Stimulated activated CD8-positive, alpha-beta memory T cell treated with anti-CD3 and anti-CD28 coated beads, Interleukin-15, amount 100 ng/mL, for 4 hours (primary cell): ENCODE data around the gene GPR135.

Experiments used
- DNase-seq, 2 donors: peaks; one replicate each; pipeline ENCODE4 v3.0.0-alpha.2; 2020; ENCODE audit warnings: low read depth in 2 of 2

Gene GPR135, protein sequence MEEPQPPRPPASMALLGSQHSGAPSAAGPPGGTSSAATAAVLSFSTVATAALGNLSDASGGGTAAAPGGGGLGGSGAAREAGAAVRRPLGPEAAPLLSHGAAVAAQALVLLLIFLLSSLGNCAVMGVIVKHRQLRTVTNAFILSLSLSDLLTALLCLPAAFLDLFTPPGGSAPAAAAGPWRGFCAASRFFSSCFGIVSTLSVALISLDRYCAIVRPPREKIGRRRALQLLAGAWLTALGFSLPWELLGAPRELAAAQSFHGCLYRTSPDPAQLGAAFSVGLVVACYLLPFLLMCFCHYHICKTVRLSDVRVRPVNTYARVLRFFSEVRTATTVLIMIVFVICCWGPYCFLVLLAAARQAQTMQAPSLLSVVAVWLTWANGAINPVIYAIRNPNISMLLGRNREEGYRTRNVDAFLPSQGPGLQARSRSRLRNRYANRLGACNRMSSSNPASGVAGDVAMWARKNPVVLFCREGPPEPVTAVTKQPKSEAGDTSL

DNA sequence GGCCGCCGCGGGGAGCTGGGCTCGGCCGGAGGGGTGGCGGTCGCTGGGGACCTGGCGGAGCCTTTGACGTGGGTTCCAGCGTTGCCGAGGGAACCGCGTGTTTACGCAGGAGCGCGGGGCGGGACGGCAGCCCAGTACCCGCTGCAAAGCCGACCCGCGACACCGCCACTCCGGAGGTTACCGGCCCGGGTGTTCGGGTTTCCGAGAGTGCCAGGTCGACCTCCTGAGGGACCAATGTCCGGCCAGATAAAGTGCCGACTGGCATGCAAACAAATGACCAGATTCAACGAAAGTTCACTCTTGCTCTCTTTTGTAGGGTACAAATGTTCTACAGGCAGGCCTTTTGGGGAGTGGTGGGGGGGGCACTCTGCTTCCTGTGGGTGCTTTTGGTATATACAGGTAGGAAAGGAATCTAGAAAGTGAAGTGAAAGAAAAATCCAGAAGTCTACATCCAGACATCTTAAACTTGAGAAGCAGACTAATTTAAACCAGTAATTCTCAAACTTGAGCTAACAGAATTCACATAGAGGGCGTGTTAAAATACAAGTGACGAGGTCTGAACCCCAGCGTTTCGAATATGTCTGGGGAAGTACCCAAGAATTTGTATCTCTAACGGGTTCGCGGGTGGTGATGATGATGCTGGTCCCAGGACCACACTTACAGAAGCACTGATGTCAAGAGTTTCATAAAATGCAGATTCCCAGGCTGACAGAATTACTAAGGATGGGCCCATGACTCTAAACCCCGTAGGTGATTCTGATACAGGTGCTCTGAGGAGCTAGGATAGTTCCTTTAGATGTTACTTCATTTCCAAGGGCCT, at the start of gene GPR135:
GPR135 (minus strand) TSS at position 65 of the 820 bp plus-strand sequence. CDS start 154 bp downstream, outside the sequence.
- no peak for DNase-seq

DNA sequence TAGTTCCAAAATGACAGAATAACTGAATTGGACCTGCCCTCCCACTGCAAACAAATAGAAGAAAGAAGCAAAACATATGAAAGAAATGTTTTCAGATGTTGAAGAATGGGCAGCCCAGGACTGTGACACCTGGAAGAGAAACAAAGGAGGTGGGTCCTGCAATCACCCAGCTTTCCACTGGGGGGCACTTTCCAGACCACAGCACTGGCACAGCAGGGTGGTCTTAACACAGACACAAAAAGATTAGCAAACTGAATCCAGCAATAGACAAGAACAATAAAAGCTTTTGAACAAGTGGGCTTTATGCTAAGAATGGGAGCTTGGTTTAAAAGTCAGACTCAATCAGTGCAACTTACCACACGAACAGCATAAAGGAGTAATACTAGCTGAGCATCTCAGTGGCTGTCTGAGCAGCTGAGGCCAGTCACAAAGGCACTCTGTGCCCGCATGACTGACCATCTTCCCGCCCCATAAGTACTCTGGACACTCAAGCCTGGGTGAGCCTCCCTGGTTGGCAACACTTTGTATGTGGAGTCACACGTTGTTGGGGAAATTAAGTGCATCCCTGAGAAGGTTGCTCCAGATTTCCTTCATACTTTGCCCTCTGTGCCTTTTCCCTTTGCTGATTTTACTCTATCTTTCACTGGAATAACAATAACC, 46.9 kb upstream of the GPR135 start:
- DNase-seq, result no peak

DNA sequence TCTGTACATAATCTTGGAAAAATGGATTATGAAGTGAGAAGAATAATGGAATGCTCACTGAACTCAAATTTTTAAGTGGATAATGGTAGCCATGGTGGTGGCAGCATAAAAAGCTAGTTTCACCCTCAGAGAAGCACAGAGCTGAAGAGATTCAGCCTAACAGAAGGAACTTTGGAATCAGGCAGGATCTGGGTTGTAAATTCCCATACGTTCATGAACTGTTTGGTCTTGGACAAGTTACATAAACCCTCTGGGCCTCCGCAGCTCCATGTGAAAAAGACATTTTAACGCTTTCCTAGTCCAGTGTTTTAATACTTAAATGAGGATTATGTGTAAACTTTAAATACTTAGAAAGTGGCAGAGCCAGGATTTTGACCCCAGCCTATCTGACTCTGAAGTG, 45.8 kb upstream of the GPR135 start:
- DNase-seq, result no peak

DNA sequence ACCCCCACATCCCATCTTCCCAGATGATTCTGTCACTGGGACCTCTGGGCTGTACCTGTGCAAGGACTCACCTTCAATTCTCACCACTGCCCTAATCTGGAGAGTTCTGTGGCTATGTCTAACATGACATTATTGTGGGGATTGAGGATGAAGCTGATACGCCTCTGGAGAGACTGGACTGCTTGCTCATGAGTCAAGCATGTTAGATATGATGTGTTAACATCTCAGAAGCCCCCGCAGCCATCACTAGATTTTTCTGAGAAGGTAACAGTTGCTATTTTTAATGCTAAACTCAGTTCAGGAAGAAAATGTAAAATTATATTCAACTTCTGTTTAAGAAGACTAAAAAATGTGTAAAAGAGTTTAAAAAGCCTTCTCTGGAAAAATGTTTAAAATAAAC, 44.8 kb upstream of the GPR135 start:
- no peak for DNase-seq

DNA sequence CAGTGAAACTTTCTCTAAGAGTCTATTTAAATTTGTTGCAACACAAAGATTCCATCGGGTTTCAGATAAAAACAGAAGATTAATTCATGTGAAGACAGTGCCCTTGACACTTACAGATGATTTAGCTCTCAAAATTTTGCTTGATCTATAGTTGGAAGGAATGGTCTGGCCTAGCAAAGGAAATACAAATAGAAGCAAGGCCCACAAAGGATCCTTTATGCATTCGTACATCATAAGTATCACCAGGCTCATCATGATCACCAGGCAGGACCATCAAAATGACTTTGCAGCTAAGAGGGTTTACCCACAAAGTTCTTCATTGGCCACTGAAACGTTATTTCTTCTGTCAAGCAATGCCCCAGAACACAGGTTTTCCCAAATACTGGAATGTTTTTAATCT, 43.9 kb upstream of the GPR135 start:
- DNase-seq, result no peak

DNA sequence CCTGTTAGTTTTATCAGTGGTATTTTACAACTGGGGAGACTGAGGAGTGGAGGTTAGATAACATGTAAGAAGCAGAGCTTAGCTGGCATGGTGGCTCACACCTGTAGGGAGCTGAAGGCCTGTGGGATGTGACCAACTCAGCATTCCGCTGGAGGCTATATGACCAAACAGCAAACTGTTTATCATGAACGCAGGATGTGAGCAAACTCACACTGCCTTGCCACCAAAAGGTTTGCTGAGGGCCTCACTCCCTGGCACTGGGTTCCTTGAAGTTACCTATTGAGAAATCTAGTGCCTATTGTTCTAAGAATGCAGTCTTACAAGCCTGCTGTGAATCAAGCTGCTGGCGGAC, 42.5 kb upstream of the GPR135 start:
- DNase-seq, result no peak

DNA sequence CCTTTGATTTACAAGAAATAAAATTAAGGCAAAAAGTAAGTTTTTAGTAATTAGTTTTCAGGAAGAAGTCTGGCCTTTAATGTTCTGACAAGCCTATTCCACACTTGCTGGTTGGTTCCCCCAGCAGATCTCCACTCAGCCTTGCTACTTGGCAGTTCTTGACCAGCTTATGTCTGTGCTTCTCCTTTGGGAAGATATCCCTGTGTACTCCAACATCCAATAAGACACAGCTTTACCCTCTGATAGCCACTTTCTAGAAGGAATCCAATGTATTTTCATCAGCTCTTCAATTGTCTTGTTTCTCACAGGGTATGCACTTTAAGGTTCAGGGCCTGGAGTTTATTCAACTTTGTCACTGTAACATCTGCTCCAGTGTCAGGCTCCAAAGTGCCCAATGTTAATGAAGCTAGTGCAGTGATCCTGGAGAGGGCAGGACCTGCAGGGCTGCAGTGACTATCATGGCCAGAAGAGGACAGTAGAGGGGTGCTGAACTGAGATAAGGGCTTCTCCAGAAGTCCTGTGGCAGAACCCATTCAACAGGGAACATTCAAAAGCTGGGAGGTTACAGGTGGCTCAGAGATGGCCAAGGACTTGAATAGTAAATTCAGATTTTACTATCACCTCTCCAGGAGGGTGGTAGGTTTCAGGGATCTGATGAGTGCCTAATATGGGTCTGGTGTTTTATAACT, 42.0 kb upstream of the GPR135 start:
- DNase-seq, result no peak

DNA sequence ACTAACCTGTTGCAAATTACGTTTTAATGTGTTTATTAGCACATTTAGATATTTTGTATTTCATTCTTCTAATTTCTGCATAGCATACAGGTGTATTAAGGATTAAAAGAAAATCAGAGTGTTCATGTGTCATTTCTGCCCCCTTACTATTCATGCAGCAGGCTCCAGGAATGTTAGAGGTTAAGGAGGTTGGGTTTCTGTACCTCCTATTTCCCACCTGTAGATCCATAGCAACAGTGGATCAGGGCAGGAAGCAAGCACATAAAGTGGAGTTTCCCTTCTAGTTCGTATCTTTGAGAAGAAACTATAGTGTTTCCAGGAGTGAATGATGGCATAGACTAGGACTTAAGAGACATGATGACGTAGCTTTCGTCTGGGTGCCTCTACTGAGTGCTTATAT, 38.1 kb upstream of the GPR135 start:
- DNase-seq, result no peak

DNA sequence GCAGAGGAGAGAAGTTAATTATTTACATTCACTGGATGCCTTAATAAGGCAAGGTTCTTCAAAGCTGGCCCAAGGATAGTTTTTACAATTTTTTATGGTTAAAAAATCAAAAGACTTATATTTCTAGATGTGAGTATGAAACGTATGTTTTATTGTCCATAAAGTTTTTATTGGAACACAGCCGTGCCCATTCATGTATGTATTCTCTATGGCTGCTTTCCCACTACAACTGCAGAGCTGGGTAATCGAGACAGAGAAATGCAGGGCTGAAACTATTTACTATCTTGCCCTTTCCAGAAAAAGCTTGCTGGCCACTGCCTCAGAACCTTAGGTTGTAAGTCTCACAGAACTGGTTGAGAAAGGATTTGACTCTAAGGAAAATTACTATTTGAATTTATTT, 35.6 kb upstream of the GPR135 start:
- no peak for DNase-seq

DNA sequence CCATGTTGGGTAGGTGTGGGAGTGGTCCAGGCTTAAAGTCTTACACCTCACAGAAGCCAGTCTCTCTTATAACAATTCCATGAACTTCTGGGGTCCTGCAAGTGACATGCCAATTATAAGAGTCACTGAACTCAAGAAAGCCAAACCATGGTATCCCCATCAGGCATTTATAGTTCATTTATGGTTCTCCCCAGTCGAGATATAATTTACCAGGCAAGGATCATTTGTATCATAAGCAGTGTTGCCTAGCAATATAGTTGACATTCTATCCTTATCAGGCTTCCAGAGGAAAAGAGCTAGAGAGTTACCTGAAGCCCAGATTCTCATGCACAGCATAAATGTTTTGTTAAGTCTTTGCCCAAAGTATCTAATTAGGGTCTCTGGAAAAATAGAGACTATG, 27.2 kb upstream of the GPR135 start:
- DNase-seq, result no peak

DNA sequence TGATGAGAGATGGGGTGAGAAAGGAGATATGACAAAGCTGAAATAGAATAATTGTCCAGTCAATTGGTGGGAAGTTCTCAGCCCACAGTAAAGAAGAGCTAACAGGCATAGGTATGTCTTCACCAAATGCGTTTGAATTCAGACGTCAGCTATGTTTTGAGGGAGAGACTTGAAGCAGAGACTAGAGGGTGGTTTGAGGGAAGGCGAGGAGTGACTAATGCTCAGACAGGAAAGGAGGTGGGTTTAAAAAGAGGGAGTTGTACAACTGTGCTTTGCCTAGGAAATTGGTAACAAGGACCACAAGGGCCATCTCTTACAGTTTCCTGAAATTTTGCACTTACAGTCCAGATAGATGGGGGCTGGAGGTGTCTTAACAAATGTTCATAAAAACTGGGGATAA, 25.6 kb upstream of the GPR135 start:
- no peak for DNase-seq

DNA sequence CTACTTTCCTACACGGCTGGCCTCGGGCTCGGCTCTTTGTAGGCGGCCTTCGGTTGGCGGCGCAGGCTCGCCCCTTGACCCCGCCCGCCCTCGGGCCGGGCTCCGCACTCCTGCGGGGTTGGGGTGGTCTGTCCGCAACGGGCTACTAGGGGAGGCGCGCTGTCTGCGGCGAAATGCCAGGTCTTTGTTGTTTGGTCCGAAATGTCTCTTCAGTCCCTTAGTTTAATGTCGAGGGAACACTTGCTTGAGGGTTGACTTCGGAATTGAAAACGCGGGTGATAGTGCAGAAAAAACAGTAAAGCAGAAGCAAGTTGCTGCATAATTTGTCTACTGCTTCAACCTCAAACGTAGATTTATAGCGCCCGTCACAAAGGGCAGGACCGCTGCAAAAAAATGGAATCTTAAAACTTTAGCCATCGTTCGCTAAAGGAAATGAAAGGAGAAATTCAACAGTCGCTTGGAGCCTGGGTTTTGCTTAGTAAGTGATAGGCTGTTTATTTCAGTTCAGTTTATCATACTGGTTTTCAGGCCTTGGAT, 19.5 kb upstream of the GPR135 start:
- DNase-seq, result no peak

DNA sequence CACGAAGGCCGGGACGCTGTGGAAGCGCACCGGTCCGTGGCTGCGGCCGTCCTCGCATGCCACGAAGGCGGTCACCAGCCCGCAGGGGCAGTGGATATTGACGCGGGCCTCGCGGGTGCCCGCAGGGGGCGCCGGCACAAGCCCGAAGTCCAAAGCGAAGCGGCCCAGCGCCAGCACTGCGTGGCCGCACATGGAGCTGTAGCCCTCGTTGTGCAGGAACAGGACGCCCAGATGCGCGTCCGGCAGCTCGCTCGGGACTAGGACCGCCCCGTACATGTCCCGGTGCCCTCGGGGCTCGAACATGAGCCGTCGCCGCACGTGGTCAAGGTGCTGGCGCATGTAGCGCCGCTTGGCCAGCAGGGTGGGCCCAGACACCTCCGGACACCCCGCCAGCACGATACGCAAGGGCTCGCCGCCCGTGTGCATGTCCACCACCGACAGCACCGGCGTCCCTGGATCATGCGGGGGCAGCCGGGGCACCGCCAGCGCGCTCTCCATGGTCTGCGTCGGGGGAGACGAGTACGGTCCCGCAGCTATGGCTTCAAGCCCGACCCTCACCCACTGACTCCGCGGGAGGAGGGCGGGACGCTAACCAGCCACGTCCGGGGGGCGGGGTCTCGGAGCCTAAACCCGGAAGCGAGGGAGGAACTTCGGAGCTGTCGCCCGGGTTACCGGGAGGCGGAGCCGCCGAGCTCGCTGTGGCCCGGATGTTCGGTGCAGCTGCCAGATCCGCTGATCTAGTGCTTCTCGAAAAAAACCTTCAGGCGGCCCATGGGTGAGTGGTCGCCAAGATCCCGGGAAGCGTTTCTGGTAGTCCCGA, 18.8 kb upstream of the GPR135 start, which contains the start of the genes JKAMP and L3HYPDH:
JKAMP (plus strand) TSS at position 699 of the 820 bp plus-strand sequence; CDS start at position 772, 73 bp downstream.
L3HYPDH (minus strand) TSS at position 590 of the 820 bp plus-strand sequence; CDS start at position 498, 92 bp downstream.
- peak; percentile 95 to 96 for DNase-seq

DNA sequence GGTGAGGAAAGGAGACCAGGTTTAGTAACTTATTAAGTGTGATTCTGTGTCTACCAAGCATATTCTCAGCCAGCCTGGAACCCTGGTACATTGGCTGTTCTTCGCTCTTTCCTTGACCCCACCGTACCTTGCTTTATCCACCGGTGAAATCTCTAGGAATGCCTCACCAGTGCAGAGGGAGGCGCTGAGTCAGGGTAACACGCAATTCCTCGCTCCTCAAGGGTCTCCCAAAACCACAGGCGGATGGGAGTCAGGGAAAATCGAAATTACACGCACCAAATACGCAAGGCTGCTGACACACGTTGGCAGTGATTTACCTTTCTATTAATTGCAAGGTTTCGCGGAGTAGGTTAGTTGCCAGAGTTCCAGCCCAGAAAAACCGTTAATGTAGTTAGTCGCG, 18.2 kb upstream of the GPR135 start:
- DNase-seq, result no peak

DNA sequence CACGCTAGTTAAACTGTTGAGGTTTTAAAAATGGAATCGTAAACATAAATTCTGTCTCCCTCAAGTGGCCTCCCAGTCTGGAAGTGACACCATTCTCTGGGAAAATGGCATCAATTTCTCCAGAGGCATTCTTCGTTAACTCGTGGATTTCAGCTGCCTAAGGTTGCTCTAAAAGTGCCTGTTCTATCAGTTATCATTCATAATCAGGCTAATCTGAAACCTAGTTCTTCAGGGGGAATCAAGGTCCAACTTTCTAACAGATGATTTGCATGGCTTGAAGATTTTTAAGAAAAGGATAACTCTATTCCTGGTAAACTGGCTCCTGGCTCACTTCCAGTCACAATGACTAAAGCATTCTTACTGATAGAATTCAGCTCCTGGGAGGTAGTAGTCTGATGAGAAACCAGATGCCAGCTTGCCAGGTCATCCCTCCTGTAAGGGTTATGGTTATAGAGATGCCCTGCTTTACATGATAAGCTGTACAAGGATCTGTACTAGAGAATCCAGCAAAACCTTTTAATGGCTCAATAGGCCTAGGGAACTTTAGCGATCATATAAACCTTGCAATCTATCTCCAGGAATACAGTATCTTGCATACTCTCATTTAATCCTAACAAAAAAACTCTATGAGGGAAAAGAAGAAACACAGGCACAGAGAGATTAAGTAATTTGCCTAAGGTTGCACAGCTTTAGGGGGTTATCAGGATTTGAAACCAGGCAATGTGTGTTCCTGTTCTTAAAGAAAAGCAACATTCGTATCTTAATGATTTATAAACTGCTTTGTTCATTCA, 17.6 kb upstream of the GPR135 start:
- DNase-seq, result no peak

DNA sequence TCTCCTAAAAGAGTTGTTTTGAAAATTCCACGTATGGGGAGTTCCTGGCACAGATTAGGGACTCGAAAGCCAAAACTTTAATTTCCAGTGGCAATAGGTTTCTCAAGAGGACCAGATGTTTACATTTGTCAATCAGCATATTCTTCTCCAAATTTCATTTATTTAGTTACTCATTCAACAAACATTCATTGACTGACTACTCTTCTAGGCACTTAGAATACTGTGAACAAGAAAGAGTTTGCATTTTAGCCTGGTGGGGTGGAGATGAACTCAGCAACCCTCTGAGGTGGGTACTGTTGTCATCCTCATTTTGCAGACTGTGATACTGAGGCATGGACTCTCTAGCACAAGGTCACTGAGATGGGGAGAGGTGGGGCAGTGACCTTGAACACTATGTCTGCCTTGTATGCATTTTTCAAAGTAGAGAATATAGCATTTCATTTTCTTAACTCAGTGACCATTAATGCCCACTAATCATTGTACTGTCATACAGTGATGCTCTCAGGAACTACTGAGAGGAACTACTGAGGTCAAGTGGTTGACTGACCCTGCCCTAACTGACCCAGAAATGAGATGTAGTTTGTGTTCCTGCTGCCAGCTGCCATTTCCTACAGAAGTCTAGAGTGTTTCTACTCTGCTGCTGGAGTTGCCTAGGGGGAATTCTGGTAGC, 16.8 kb upstream of the GPR135 start:
- DNase-seq, result no peak

DNA sequence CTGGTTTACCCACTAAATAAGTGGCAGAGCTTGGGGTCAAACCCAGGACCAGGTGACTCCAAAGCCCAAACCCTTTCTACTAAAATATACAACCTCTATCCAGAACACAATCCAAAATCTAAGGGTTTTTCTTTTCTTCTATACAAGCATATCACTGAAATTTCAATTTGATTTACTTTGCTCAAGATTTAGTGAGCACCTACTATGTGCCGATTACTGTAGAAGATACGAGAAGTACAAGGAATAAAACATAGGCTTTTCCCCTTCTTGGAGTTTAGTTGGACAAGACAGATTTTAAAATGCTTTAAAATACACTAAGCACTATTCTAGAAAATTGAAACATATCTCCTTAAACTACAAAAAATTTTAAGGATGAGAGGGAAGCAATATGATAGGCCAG, 16.2 kb upstream of the GPR135 start:
- no peak for DNase-seq

DNA sequence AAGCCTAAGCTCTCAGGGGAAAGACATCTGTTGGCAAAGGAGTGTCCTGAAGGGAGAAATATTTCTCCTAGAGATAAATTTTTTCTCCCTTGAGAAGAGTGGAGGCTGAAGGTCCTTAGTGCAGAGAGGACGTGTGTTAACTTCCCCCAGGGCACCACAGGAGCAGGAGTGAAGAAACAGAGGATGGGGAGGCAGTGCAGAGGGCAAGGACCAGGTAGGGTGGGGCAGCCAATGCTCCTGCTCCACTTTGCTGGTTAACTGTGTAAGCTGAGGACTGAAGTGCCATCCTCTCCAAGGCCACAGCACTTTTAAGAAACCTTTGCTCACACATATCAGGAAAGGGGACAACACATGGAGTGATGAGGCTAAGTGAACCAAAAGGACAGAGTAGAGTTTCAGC, 15.0 kb upstream of the GPR135 start:
- DNase-seq, result no peak

DNA sequence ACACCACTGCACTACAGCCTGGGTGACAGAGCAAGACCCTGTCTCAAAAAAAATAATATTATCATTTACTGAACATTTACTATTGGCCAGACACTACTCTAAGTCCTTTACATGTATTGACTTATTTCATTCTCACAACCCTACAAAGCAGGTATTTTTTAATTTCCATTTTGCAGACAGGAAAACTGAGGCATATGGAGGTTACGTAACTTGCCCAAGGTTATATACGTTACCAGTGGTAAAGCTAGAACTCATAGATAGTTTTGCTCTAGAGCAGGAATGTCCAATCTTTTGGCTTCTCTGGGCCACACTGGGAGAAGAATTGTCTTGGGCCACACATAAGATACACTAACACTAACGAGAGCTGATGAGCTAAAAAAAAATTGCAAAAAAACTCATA, 13.4 kb upstream of the GPR135 start:
- DNase-seq, result no peak
